Panc1 (cell line): Measurements from ENCODE around the gene ZNF547.

Experiments used
- CTCF ChIP-seq: fragments of 450-650 bp; IDR thresholded peaks from 2 replicates; pipeline ENCODE4 v1.5.1; 2017; ENCODE audit warnings: mild to moderate bottlenecking
- POLR2AphosphoS5 ChIP-seq: IDR thresholded peaks from 2 replicates; pipeline ENCODE4 v1.6.1; 2012; ENCODE audit warnings: mild to moderate bottlenecking, low read depth, low read length, moderate library complexity

- TF ChIP-seq CTCF, result no peak
- TF ChIP-seq POLR2AphosphoS5, result peak; percentile 80; the same call in 1 of the 2 replicates
Measured at GRCh38 chr19:57350877-57351805, 12.2 kb upstream of the ZNF547 start, which contains the start of gene ZNF304.
